Activated effector memory CD4-positive, alpha-beta T cell treated with anti-CD3 and anti-CD28 coated beads, Interleukin-2, amount 50 U/mL, for 16 hours (primary cell): ENCODE results near the gene ITGA11.

ENCODE experiments used
- DNase-seq: peaks from one replicate; pipeline ENCODE4 v3.0.0-alpha.2; 2020

The ITGA11 gene

GRCh38 chr15:68352401-68353062 is 79.4 kb downstream of the ITGA11 start:
- no peak for DNase-seq

- no peak for DNase-seq
These were observed 82.8 kb downstream of the ITGA11 start for GRCh38 chr15:68349151-68349550.

- DNase-seq, result no peak
These were observed 83.4 kb downstream of the ITGA11 start for GRCh38 chr15:68348606-68349005.

GRCh38 chr15:68348081-68348480 is 83.9 kb downstream of the ITGA11 start:
- DNase-seq, result no peak

GRCh38 chr15:68347392-68347791 is 84.6 kb downstream of the ITGA11 start:
- DNase-seq, result no peak

GRCh38 chr15:68346979-68347378 is 85.0 kb downstream of the ITGA11 start:
- DNase-seq, result no peak

- no peak for DNase-seq
These were observed 86.5 kb downstream of the ITGA11 start for GRCh38 chr15:68345481-68345880.

- no peak for DNase-seq
These were observed 87.4 kb downstream of the ITGA11 start for GRCh38 chr15:68344600-68344999.

- DNase-seq, result no peak
These were observed 88.3 kb downstream of the ITGA11 start for GRCh38 chr15:68343579-68344225.

- DNase-seq, result no peak
These were observed 89.9 kb downstream of the ITGA11 start for GRCh38 chr15:68341760-68342725.

GRCh38 chr15:68340726-68341671 is 91.0 kb downstream of the ITGA11 start:
- DNase-seq, result no peak

- no peak for DNase-seq
These were observed 92.5 kb downstream of the ITGA11 start for GRCh38 chr15:68339481-68339880.

GRCh38 chr15:68337826-68338225 is 94.1 kb downstream of the ITGA11 start:
- no peak for DNase-seq

GRCh38 chr15:68336516-68336915 is 95.4 kb downstream of the ITGA11 start:
- DNase-seq, result no peak

- DNase-seq, result no peak
These were observed 96.3 kb downstream of the ITGA11 start for GRCh38 chr15:68335655-68336054.

GRCh38 chr15:68335251-68335650 is 96.7 kb downstream of the ITGA11 start:
- no peak for DNase-seq

- no peak for DNase-seq
These were observed 97.3 kb downstream of the ITGA11 start for GRCh38 chr15:68334661-68335124.

GRCh38 chr15:68333775-68334470 is 98.0 kb downstream of the ITGA11 start:
- DNase-seq, result no peak

GRCh38 chr15:68332266-68332665 is 99.7 kb downstream of the ITGA11 start:
- DNase-seq, result no peak

GRCh38 chr15:68330901-68331300 is 101.1 kb downstream of the ITGA11 start:
- DNase-seq, result no peak

- no peak for DNase-seq
These were observed 101.5 kb downstream of the ITGA11 start for GRCh38 chr15:68330416-68330815.

GRCh38 chr15:68328964-68329363 is 103.0 kb downstream of the ITGA11 start:
- no peak for DNase-seq
